Endodermal cell (in vitro differentiated cells): ENCODE data around the gene CLEC17A. TPM values are rescaled to one million over a fixed set of nuclear protein-coding genes. Genes with fewer than 3 reads are reported as not detected.

Experiments used
- DNase-seq: peaks from one replicate; pipeline ENCODE4 v3.0.0-alpha.2; 2017
- H3K27ac ChIP-seq: 2 replicates; pipeline ENCODE4 v1.5.1; 2013; ENCODE audit warnings: mild to moderate bottlenecking, low read depth, low read length, moderate library complexity
- H3K27me3 ChIP-seq: 2 replicates; pipeline ENCODE4 v1.6.1; 2013; ENCODE audit warnings: mild to moderate bottlenecking, low read length, moderate library complexity; ENCODE audit not compliant: insufficient read depth, control insufficient read depth, poor library complexity, severe bottlenecking
- H3K36me3 ChIP-seq: 2 replicates; pipeline ENCODE4 v1.7.0; 2013; ENCODE audit warnings: mild to moderate bottlenecking, low read length, moderate library complexity; ENCODE audit not compliant: control insufficient read depth, insufficient read depth
- H3K4me1 ChIP-seq: one replicate; pipeline ENCODE4 v1.7.0; 2013; ENCODE audit warnings: low read length; ENCODE audit not compliant: control insufficient read depth, insufficient read depth
- H3K4me3 ChIP-seq: 2 replicates; pipeline ENCODE4 v1.5.1; 2013; ENCODE audit warnings: mild to moderate bottlenecking, low read length, moderate library complexity
- H3K9ac ChIP-seq: 2 replicates; pipeline ENCODE4 v1.6.1; 2013; ENCODE audit warnings: mild to moderate bottlenecking, low read length, moderate library complexity; ENCODE audit not compliant: poor library complexity, severe bottlenecking; ENCODE audit errors: extremely low read depth
- H3K9me3 ChIP-seq: 2 replicates; pipeline ENCODE4 v1.6.1; 2013; ENCODE audit warnings: mild to moderate bottlenecking, low read length, moderate library complexity; ENCODE audit not compliant: control insufficient read depth
- H3K27ac Mint-ChIP-seq: 2 replicates; pipeline ENCODE4 v1.8.0; 2020; ENCODE audit warnings: mixed read lengths
- H3K27me3 Mint-ChIP-seq: 2 replicates; pipeline ENCODE4 v1.8.0; 2021; ENCODE audit warnings: mild to moderate bottlenecking, mixed read lengths; ENCODE audit not compliant: insufficient read depth
- H3K36me3 Mint-ChIP-seq: 2 replicates; pipeline ENCODE4 v1.8.0; 2020; ENCODE audit warnings: low read depth, mixed read lengths
- H3K4me1 Mint-ChIP-seq: 2 replicates; pipeline ENCODE4 v1.8.0; 2020; ENCODE audit warnings: mixed read lengths
- H3K4me3 Mint-ChIP-seq: 2 replicates; pipeline ENCODE4 v1.8.0; 2020; ENCODE audit warnings: mild to moderate bottlenecking, moderate library complexity, mixed read lengths
- H3K9me3 Mint-ChIP-seq: 2 replicates; pipeline ENCODE4 v1.8.0; 2020; ENCODE audit warnings: mild to moderate bottlenecking, mixed read lengths
- CTCF ChIP-seq: fragments of 200-600 bp; sonication (generic); conservative IDR thresholded peaks from 2 replicates; pipeline ENCODE4 v1.5.0; 2021; ENCODE audit warnings: antibody characterized with exemption, mild to moderate bottlenecking
- WGBS, 2 experiments: methylation state at CpG; one replicate each; pipeline versions ENCODE4 v1.1.5 to v1.1.7; 2013; ENCODE audit warnings: missing lambda C conversion rate in 2 of 2, mixed read lengths in 1 of 2; ENCODE audit not compliant: insufficient coverage in 1 of 2, insufficient read length in 1 of 2; 5-methylcytosine and 5-hydroxymethylcytosine counted together
- total RNA-seq, 2 donors: library from RNA; stranded (reverse); fragmentation: NEBNext Ultra II Directional in 1 of 2; extraction: Animal tissue kit (Norgen Biotek cat#: 25700) in 1 of 2; gene quantifications; 2 replicates in 1 of 2; 3 replicates in 1 of 2; pipeline ENCODE4 v1.2.1, GENCODE V29; 2021

Gene CLEC17A
- total RNA-seq, 2 donors from 2014 or later, result not detected

DNA sequence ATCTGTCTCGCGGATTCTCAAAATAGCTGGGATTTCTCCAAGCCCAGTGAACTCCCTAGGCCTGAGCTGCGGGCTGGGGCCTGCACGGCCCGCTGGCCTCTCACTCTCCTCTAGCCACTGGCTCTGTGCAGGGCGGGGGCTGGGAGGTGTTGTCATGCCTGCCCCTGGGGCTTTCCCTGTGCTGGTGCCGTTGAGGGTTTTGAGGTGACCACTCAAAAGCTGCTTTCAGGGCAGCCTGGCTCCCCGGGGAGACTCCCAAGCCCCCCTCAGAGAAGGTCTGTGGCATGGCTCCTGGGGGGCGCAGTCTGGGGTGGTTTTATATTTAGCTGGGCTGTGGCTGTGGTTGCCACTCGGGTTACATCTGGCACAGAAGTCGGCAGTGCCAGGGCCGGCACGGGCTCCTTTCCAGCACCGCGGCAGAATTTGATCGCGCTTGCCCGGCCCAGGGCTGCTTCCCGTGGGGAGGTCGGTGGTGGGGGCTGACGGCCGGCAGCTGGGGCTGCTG is 21.0 kb upstream of the CLEC17A start:
- TF ChIP-seq CTCF, result no peak
- Mint-ChIP-seq H3K4me3 (no peak overlapping the region), H3K27ac (peak overlapping the region; percentile 83), H3K36me3 (peaks cover 8% of the 10 kb centered on the region), H3K9me3 (no peaks in the 10 kb centered on the region), H3K4me1 (peaks cover 28% of the 10 kb centered on the region), H3K27me3 (no peaks in the 10 kb centered on the region)
- Histone ChIP-seq H3K9ac (no peak overlapping the region), H3K27me3 (no peaks in the 10 kb centered on the region), H3K27ac (no peak overlapping the region), H3K4me3 (no peak overlapping the region), H3K4me1 (peaks cover 6% of the 10 kb centered on the region), H3K36me3 (no peaks in the 10 kb centered on the region), H3K9me3 (no peaks in the 10 kb centered on the region)
- peak; percentile 60 for DNase-seq
- WGBS, 2 experiments, result 85 to 92% methylated on average over 14 to 22 of the region's 22 CpGs

GRCh38 chr19:14562660-14563589 is 20.0 kb upstream of the CLEC17A start:
- Histone ChIP-seq H3K4me1 (peaks cover 6% of the 10 kb centered on the region), H3K27ac (no peak overlapping the region), H3K4me3 (no peak overlapping the region), H3K36me3 (no peaks in the 10 kb centered on the region), H3K9me3 (no peaks in the 10 kb centered on the region), H3K9ac (no peak overlapping the region), H3K27me3 (no peaks in the 10 kb centered on the region)
- peaks cover 34% of the 10 kb centered on the region for H3K4me1 Mint-ChIP-seq
- peak overlapping the region; percentile 44 for H3K27ac Mint-ChIP-seq
- no peaks in the 10 kb centered on the region for H3K27me3 Mint-ChIP-seq
- WGBS, 2 experiments, result 80 to 90% methylated on average over 6 to 23 of the region's 23 CpGs
- H3K4me3 Mint-ChIP-seq, result no peak overlapping the region
- peak; percentile 77 for DNase-seq
- H3K9me3 Mint-ChIP-seq, result no peaks in the 10 kb centered on the region
- peaks cover 16% of the 10 kb centered on the region for H3K36me3 Mint-ChIP-seq
- TF ChIP-seq CTCF, result no peak

GRCh38 chr19:14563590-14563926 is 19.3 kb upstream of the CLEC17A start:
- Mint-ChIP-seq H3K27ac (no peak overlapping the region), H3K4me1 (peaks cover 32% of the 10 kb centered on the region), H3K36me3 (peaks cover 18% of the 10 kb centered on the region), H3K27me3 (no peaks in the 10 kb centered on the region), H3K9me3 (no peaks in the 10 kb centered on the region), H3K4me3 (no peak overlapping the region)
- no peaks in the 10 kb centered on the region for H3K36me3 ChIP-seq
- H3K27ac ChIP-seq, result no peak overlapping the region
- no peak for TF ChIP-seq CTCF
- peaks cover 6% of the 10 kb centered on the region for H3K4me1 ChIP-seq
- H3K4me3 ChIP-seq, result no peak overlapping the region
- no peak overlapping the region for H3K9ac ChIP-seq
- no peaks in the 10 kb centered on the region for H3K27me3 ChIP-seq
- WGBS, 2 experiments, result 95 to 96% methylated on average over 6 to 16 of the region's 16 CpGs
- no peaks in the 10 kb centered on the region for H3K9me3 ChIP-seq
- no peak for DNase-seq
